Activated CD8-positive, alpha-beta memory T cell treated with anti-CD3 and anti-CD28 coated beads for 36 hours (primary cell): ENCODE data around the gene TCF23. TPM values are rescaled to one million over a fixed set of nuclear protein-coding genes. Genes with fewer than 3 reads are reported as not detected.

Experiments
- CTCF ChIA-PET: fragments of 350-600 bp; sonication (Branson Sonifier 250); formaldehyde crosslinking; loops from one replicate; lab custom pipeline; 2021; ENCODE audit warnings: antibody characterized with exemption; lab: Charles Lee
- POLR2A ChIA-PET: fragments of 350-600 bp; sonication (Branson Sonifier 250); formaldehyde crosslinking; loops from one replicate; lab custom pipeline; 2021; ENCODE audit warnings: antibody characterized with exemption; lab: Charles Lee
- total RNA-seq, 2 experiments: library from RNA; stranded (reverse); gene quantifications; one replicate each; pipeline ENCODE4 v1.2.3, GENCODE V29; 2021

Gene TCF23
- total RNA-seq, 2 experiments from 2014 or later: not detected

DNA sequence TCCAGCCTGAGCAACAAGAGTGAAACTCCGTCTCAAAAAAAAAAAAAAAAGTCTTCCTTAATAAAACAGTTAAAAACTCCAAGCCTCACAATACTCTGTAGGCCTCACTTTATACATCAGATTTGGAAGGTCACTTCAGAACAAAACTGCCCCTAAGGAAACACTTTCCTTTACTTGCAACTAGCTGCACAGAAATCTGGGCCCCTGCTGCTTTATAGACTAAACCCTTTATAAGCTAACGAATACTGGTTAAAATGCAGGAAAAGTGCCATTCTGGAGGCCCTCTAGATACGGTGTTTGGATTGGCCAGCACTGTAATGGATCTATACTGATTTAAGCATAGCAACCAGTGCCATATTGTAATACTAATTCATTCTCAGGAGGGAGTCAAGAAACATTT is 23.7 kb upstream of the TCF23 start:
- ChIA-PET CTCF (interaction anchor here (1.2 to 3.4 kb wide), 3 partner anchors 8 to 28 kb away, joined by 4 to 21 read pairs (median 4); partner anchors contain the start of gene PREB), POLR2A (no interaction called here)

DNA sequence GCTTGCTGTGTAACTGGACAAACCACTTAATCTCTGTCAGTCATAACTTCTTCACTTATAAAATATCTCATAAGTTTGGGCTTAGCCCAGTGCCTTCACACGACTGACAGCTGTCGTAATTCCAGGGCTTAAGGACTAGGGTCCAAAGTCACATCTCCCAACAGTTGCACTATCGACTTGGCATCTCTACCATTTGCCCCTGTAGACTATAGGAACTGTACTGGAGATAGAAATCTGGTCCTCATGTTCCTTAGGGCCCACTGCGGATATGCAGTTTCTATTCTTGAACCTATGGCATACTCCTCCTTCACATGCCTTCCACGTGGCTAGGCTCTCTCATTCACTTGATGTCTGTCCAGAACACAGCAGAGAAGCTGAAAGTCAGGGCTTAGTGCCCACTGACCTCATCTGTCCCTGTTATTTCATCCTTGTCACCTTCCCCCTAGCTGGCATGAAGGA is 22.5 kb upstream of the TCF23 start:
- POLR2A ChIA-PET: no interaction called here
- CTCF ChIA-PET: interaction anchor here (0.7 to 1.0 kb wide), 2 partner anchors 24 to 243 kb away, joined by 3 read pairs; no protein-coding TSS in a partner anchor

DNA sequence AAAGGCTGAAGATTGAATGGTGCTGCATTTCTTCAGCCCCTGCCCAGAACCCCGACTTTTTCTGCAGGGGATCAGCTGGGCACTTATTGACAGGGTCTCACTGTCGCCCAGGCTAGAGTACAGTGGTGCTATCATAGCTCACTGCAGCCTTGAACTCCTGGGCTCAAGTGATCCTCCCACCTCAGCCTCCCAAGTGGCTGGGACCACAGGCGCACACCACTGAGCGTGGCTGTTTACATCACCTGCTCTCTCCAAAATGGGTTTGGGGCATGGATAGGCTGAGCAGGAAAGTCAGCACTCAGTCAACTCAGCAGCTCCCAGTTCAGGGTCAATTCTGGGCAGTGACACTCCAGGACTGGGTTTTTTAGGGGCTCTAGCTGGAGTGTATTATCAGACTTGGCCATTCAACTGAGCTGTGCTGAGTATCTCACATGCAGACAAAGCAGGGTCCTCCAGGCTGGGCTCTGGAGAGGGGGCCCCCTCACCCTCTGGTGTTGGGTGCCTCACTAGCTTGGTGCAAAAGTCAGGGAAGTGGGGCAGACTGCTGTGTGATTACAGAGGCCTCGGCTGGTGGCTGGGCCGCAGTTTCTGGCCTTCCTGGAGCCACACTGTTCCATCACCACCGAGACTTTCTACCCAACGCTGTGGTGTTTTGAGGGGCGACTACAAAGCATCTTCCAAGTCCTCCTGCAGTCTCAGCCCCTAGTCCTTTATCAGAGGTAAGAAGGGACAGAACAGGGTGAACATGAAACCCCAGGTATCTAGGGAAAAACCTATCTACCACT is 20.7 kb upstream of the TCF23 start:
- CTCF ChIA-PET: no interaction called here
- POLR2A ChIA-PET: no interaction called here

DNA sequence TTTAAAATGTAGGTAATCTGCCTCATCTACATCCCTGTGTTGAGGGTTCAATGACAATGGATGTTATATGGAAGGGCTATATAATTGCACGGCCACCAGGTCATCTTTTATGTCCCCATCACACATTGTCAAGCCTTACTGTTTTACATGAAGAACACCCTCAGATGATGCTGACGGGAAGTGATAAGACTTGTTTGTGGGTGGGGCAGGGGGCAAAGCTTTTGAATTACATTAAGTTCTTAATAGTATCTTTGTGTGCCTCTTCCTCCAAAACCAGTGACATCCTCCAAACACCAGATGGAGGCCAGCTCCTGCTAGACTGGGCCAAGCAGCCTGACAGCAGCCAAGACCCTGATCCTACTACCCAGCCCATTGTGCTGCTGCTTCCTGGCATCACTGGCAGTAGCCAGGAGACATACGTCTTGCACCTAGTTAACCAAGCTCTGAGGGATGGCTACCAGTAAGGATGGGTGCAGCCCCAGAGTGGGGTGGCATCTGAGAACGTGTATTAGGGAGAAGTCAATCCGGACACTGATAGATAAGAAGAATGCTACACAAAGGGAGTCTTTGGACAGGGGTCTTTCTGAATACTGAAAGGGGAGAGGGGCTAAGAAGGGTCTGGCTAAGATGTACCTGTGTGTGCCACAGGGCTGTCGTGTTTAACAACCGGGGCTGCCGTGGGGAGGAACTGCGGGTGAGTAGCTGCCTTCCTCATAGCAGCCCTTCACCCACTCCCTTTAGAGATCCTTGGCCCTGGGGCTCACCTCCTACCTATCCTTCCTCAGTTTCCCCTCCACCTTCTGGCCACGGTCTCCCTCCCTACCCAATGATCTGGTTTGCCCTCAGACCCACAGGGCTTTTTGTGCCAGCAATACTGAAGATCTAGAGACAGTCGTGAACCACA is 19.9 kb upstream of the TCF23 start:
- ChIA-PET POLR2A (no interaction called here), CTCF (no interaction called here)

DNA sequence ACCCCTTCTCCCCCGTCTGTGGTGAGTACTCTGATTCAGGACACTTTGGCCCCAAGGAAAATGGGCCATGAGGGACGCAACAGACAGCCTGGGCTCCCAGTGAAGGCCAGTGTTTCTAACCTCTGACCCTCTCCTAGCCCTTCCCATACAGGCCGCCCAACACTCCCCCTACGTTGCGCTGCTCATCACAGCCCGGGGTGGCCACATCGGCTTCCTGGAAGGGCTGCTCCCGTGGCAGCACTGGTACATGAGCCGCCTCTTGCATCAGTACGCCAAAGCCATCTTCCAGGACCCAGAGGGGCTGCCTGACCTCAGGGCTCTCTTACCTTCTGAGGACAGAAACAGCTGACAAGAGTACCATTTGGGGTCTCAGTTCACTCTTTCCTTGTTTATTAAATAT is 18.4 kb upstream of the TCF23 start:
- CTCF ChIA-PET: interaction anchor here (0.6 kb wide), 1 partner anchor 30 kb away, joined by 3 read pairs; no protein-coding TSS in a partner anchor
- POLR2A ChIA-PET: no interaction called here

DNA sequence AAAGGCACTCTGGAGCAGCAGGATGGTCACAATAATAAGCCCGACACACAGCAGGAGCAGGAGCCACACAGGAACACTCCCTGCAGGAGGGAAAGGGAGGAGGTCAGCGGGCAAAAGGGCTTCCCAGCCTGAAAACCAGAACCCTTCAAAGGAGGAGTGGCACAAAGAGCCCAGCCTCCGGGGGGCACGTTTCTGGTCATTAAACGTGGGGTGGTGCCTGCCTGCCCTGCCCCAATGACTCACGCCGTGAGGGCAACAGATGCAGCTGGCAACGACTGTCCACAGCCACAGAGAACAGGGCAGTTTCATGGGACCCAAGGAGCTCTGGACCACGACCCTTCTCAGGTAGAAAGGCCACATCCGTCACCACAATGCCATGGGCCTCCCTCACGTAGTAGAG is 17.4 kb upstream of the TCF23 start:
- POLR2A ChIA-PET: no interaction called here
- CTCF ChIA-PET: interaction anchor here (0.5 to 3.6 kb wide), 2 partner anchors 8 to 264 kb away, joined by 4 to 21 read pairs; partner anchors contain the start of gene ABHD1

DNA sequence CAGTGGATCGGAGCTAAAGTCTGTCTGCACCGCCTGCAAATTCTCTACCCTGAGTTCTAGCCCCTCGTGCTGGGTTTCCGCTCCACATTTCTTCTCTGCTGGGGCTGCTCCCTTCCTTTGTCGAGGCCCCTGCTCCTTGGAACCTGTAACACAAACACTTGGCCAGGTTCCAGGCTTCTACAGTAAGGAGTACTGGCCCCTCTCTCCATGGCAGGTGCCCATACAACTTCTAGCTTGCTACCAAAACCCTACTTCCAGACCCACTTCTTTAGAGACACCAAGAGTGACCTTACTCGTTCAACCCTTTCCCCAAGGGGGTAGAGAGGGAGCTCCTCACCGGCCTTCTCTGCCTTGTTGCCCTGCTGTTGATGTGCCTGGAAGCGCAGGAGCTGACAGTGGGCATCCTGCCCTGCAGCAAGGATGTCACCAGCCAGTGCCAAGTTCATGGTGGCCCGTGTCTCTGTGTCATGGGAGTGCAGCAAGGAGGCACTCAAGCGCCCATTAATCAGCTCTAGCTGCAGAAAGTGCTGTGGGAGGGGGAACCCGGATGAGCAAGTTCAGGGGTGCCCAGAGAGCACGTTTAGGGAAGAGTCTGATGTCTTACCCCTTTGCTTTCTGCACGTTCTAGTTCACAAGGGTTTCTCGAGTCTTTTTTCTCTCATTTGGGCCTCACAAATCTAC is 15.5 kb upstream of the TCF23 start:
- ChIA-PET CTCF (interaction anchor here (0.6 to 3.6 kb wide), 9 partner anchors 9 to 170 kb away, joined by 3 to 21 read pairs (median 3); partner anchors contain the start of genes ABHD1, AGBL5, KHK and OST4), POLR2A (interaction anchor here (0.7 to 2.5 kb wide), 4 partner anchors 10 to 83 kb away, joined by 3 to 11 read pairs (median 4); partner anchors contain the start of genes ABHD1, AGBL5 and OST4)

DNA sequence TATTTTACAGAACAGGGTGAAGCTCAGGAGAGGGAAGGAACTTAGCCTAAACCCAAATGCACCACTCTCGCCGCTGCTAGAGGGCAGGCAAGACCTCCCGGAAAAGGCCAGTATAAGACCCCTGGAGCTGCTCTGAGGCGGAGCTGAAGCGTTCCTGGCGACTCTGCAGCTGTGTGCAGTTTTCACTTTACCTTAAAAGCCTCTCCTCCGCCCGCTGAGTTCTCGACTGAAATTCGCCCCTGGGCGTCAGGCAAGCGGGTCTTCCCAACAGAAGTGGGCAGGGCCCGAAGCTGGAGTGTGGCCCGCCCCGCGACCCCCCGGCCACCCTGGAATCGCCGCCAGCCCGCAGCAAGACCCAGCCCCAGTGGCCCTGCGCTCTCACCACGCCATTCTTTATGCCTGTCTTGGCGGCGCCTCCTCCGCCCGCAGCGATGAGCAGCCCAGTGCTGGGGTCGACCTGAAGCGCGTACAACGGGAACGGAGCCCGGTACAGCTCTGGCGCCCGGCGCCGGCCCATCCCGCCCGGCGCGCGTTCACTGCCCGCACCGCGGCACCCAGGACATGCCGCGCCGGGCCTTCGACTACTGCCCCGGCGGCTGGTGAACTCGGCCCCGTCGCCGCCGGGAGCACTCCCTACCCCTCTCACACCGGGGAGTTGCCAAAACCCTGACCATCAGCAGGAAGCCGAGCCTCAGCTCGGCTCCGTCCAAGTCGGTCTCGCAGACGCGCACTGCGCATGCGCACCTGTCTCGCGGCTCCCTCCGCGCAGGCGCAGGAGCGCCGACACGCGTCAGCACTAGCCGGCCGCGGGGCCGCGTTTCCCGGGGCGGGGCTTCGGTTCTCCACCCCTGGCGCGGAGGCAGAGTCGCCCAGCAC is 14.7 kb upstream of the TCF23 start, which contains the start of gene PREB:
TSS of gene PREB (minus strand) at position 732 of the 876 bp plus-strand sequence. CDS start at position 517, 215 bp downstream.
- CTCF ChIA-PET: interaction anchor here (0.6 to 3.6 kb wide), 10 partner anchors 8 to 205 kb away, joined by 3 to 21 read pairs (median 3); partner anchors contain the start of genes ABHD1, AGBL5, KHK and OST4
- POLR2A ChIA-PET: interaction anchor here (0.7 to 2.5 kb wide), 4 partner anchors 11 to 84 kb away, joined by 3 to 11 read pairs (median 4); partner anchors contain the start of genes ABHD1, AGBL5 and SLC5A6

DNA sequence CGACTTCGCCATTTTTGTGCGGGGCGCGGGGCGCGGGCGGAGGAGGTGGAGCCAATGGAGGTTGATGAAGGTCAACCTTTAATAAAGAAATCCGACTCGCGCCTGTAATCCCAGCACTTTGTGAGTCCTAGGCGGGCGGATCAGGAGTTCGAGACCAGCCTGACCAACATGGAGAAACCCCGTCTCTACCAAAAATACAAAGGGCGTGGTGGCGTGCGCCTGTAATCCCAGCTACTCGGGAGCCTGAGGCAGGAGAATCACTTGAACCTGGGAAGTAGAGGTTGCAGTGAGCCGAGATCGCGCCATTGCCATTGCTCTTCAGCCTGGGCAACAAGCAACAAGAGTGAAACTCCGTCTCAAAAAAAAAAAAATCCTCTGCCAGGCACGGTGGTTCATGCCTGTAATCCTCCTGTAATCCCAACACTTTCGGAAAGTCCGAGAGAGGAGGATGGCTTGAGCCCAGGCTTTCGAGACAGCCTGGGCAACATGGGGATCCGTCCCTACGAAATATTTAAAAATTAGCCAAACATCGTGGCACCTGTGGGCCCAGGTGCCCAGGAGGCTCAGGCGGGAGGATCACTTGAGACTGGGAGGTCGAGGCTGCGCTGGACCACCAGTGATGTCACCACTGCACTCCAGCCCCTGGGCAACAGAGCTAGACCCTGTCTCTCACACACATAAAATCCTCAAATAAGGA is 13.9 kb upstream of the TCF23 start:
- ChIA-PET CTCF (interaction anchor here (0.6 to 3.6 kb wide), 4 partner anchors 11 to 205 kb away, joined by 3 to 21 read pairs (median 3); partner anchors contain the start of genes ABHD1 and OST4), POLR2A (interaction anchor here (0.7 to 2.5 kb wide), 3 partner anchors 12 to 85 kb away, joined by 3 to 11 read pairs (median 4); partner anchors contain the start of genes ABHD1 and SLC5A6)

DNA sequence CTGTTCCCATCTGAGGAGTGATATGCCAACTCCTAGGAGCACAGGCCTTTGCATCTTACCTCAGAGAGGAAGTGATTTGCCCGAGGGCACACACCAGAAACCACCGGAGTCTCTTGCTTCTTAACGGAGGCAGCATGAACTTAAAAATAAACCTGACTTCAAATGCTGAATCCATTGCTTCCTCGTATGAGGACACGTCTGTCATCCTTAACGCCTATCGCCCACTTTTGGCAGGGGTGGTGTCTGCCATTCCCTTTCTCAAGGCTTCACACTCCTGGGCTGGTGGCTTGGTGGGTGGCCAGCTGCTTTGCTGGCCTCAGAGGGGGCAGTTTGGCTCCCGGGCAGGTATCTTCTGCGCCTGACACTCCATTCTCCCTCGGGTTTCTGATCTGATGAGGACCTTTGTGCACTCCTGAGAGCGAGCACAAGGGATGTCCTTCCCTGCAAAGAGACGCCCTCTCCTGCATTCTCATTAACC is 13.3 kb upstream of the TCF23 start:
- ChIA-PET CTCF (interaction anchor here (0.7 to 0.9 kb wide), 3 partner anchors 12 to 178 kb away, joined by 3 read pairs; partner anchors contain the start of gene ABHD1), POLR2A (interaction anchor here (0.6 kb wide), 1 partner anchor 119 kb away, joined by 5 read pairs; no protein-coding TSS in a partner anchor)

DNA sequence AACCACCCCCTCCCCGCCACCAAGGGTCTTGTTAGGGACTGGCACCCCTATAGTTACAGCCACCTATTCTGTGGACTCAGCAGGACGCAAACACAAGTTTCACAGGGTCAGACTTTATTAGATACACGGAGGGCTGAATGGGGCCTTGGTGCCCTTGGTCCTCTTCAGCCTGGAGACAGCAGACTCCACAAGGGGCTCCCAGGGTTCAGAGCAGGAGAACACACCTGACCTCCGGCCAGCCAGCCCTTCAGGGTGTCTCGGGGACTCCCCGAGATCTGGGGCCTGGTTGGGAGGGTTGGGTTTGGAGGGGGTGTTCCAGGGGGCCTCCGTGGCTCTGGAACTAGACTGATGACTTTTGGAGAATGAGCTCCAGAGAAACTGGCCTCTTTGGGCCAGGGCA is 12.1 kb upstream of the TCF23 start:
- ChIA-PET POLR2A (no interaction called here), CTCF (interaction anchor here (0.7 kb wide), 1 partner anchor 65 kb away, joined by 4 read pairs; no protein-coding TSS in a partner anchor)

DNA sequence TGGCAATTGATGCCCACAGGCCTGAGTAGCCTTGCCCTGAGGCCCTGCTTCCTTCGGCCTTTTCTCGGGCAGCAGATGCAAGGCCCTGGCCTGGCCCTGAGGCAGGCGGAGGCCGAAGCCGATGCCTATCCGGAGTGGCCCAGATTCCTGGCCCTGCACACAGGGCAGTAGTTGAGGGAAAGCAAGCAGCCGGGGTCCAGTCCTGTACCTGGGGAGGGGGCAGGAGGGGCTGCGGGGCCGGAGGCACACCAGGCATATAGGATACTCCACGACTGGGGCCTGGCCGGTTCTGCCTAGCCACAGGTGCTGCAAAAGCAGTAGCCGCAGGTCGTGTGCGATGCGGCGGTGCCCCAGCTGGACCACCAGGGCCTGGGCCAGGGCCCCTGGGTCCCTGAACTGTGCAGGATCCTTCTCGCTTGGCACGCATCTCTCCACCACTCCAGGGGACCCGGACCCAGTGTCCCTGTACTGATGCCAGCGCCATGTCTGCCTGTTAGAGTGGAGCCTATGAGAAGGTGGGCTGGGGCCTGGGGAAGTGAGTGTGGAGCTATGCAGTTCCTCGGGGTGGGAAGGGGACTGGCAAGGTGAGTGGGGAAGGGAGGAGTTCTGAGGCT is 11.4 kb upstream of the TCF23 start:
- ChIA-PET POLR2A (no interaction called here), CTCF (no interaction called here)

DNA sequence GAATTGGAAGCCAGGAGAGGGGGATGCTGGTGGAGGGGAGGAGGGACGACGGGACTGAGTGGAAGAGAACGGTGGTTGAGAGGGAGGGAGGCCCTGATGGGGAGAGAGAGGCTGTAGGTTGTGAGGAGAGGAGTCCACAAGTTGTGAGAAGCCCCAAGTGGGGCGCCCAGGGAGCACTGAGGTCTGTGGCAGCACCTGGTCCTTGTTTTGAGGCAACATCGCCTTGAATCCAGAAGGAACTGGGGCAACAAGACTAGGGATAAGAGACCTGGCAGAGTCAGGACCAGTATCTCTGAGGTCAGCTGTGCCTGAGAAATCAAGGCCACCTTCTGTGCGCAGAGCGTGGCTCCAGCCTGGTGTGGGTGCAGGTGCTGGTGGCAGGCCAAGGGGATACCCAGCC is 10.7 kb upstream of the TCF23 start:
- ChIA-PET CTCF (no interaction called here), POLR2A (interaction anchor here (0.7 kb wide), 2 partner anchors 70 to 449 kb away, joined by 3 to 4 read pairs; no protein-coding TSS in a partner anchor)

DNA sequence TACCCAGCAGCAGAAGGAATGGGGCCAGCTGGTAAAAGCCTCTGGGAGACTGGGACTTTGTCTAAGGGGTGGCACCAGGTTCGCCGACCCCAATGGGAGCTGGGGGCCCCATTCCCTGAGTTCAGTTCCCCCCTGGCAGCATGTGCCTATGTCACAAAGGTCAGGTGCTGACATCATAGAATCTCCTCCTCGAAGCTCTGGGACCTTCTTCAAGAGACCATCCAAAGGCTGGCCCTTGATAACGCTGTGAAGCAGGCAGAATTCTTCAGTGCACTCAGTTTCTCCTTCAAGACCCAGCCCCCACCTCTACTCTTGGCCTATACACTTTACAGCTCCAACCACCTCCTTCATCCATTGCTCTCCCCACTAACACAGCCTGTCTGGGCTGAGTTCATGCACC is 9.5 kb upstream of the TCF23 start, which contains the start of gene PRR30:
TSS of gene PRR30 (minus strand) at position 101 of the 400 bp plus-strand sequence. CDS start 1,081 bp downstream, outside the sequence.
- ChIA-PET POLR2A (no interaction called here), CTCF (no interaction called here)

DNA sequence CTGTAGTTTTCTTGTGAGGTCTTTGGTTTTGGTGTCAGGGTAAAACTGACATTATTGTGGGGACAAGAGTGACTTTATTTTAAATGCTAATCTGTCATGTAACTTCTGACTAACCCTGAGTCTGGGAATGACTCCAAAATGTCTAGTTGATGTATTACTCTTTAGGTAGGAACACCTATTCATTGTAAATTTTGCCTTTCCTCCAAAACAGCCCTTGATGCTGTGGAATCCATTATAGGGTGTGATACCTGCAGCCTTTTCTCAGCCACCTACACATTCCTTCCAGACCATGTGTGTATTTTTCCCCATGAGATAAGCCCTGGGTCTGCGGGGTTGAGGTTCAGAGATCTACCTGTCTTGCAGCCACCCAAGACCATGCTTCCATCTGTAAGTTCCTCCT is 5.5 kb upstream of the TCF23 start:
- ChIA-PET POLR2A (no interaction called here), CTCF (no interaction called here)

DNA sequence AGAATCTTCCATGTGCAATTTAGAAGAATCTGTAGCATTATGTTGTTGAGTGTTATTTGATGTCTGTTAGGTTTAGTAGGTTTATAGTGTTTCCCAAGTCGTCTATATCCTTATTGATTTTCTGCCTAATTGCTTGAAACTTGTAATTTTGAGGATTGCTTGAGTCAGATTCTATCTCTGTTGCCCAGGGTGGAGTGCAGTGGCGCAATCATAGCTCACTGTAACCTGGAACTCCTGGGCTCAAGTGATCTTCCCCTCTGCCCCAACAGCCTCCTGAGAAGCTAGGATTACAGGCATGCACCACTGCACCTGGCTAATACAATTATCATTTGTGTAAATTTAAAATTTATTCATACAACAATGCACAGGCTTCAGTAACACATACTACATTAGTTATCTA is 3.1 kb upstream of the TCF23 start:
- ChIA-PET CTCF (interaction anchor here (0.7 kb wide), 1 partner anchor 9 kb away, joined by 5 read pairs; no protein-coding TSS in a partner anchor), POLR2A (no interaction called here)
